ENCODE data around the gene HEY2.
A peak's percentile ranks its signal among the peaks of the same experiment; 100 is the strongest.

The HEY2 gene

GRCh38 chr6:125789576-125790357, 40.3 kb downstream of the HEY2 start (continued):
- TF ChIP-seq, protein P1, sequence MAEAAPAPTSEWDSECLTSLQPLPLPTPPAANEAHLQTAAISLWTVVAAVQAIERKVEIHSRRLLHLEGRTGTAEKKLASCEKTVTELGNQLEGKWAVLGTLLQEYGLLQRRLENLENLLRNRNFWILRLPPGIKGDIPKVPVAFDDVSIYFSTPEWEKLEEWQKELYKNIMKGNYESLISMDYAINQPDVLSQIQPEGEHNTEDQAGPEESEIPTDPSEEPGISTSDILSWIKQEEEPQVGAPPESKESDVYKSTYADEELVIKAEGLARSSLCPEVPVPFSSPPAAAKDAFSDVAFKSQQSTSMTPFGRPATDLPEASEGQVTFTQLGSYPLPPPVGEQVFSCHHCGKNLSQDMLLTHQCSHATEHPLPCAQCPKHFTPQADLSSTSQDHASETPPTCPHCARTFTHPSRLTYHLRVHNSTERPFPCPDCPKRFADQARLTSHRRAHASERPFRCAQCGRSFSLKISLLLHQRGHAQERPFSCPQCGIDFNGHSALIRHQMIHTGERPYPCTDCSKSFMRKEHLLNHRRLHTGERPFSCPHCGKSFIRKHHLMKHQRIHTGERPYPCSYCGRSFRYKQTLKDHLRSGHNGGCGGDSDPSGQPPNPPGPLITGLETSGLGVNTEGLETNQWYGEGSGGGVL (tag by site-specific recombination; IDR thresholded peaks at IDR 0.05): peak; percentile 87
- TF ChIP-seq GLI4 (tag by site-specific recombination; IDR thresholded peaks at IDR 0.05): no peak
- TF ChIP-seq BCL11A (tag by site-specific recombination; IDR thresholded peaks at IDR 0.05; ENCODE audit: low read depth): no peak
- peak; percentile 78 for TF ChIP-seq ZNF558 (tag by site-specific recombination; IDR thresholded peaks at IDR 0.05)
- no peak for TF ChIP-seq ZNF223 (tag by site-specific recombination; IDR thresholded peaks at IDR 0.05)
- TF ChIP-seq SCRT1 (tag by site-specific recombination; IDR thresholded peaks at IDR 0.05; ENCODE audit: borderline replicate concordance): peak; percentile 59
- TF ChIP-seq ZBTB10 (tag by site-specific recombination; IDR thresholded peaks at IDR 0.05): no peak; the same call in 1 of the 2 replicates
- no peak for TF ChIP-seq ZNF175 (tag by site-specific recombination; IDR thresholded peaks at IDR 0.05)
- TF ChIP-seq SALL2 (tag by site-specific recombination; IDR thresholded peaks at IDR 0.05; ENCODE audit: borderline replicate concordance): no peak
- no peak for TF ChIP-seq ZNF529 (tag by site-specific recombination; IDR thresholded peaks at IDR 0.05; ENCODE audit: insufficient replicate concordance)
- TF ChIP-seq ZNF157 (tag by site-specific recombination; IDR thresholded peaks at IDR 0.05): no peak
- no peak for TF ChIP-seq ZNF707 (tag by site-specific recombination; IDR thresholded peaks at IDR 0.05)
- TF ChIP-seq PRDM4 (tag by site-specific recombination; IDR thresholded peaks at IDR 0.05): no peak
- no peak for TF ChIP-seq ZNF837 (tag by site-specific recombination; IDR thresholded peaks at IDR 0.05)
- no peak for TF ChIP-seq ZNF621 (tag by site-specific recombination; IDR thresholded peaks at IDR 0.05)
- no peak for TF ChIP-seq ZNF670 (tag by site-specific recombination; IDR thresholded peaks at IDR 0.05; ENCODE audit: low read depth)
- no peak for TF ChIP-seq ZNF138 (tag by site-specific recombination; IDR thresholded peaks at IDR 0.05; ENCODE audit: borderline replicate concordance)
- no peak for TF ChIP-seq ZNF571 (tag by site-specific recombination; IDR thresholded peaks at IDR 0.05)
- TF ChIP-seq ZNF561 (tag by site-specific recombination; IDR thresholded peaks at IDR 0.05; ENCODE audit: borderline replicate concordance): peak; percentile 67; the same call in 1 of the 2 replicates
- TF ChIP-seq ZNF530 (tag by site-specific recombination; IDR thresholded peaks at IDR 0.05; ENCODE audit: low read depth): no peak
- TF ChIP-seq ZSCAN30 (tag by site-specific recombination; IDR thresholded peaks at IDR 0.05): peak; percentile 64; the same call in 1 of the 2 replicates
- peak; percentile 72 for TF ChIP-seq ZNF24 (tag by site-specific recombination; IDR thresholded peaks at IDR 0.05)
- TF ChIP-seq, protein P2, sequence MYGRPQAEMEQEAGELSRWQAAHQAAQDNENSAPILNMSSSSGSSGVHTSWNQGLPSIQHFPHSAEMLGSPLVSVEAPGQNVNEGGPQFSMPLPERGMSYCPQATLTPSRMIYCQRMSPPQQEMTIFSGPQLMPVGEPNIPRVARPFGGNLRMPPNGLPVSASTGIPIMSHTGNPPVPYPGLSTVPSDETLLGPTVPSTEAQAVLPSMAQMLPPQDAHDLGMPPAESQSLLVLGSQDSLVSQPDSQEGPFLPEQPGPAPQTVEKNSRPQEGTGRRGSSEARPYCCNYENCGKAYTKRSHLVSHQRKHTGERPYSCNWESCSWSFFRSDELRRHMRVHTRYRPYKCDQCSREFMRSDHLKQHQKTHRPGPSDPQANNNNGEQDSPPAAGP (tag by site-specific recombination; IDR thresholded peaks at IDR 0.05): no peak
- no peak for TF ChIP-seq ZNF148 (tag by site-specific recombination; IDR thresholded peaks at IDR 0.05; ENCODE audit: borderline replicate concordance)
- no peak for TF ChIP-seq ZNF585B (tag by site-specific recombination; IDR thresholded peaks at IDR 0.05)
- TF ChIP-seq ZNF16 (tag by site-specific recombination; IDR thresholded peaks at IDR 0.05; ENCODE audit: low read depth): no peak
- no peak; the same call in 1 of the 2 replicates for TF ChIP-seq ZBTB7A (tag by site-specific recombination; IDR thresholded peaks at IDR 0.05; ENCODE audit: low read depth)
- no peak for TF ChIP-seq ZNF19 (tag by site-specific recombination; IDR thresholded peaks at IDR 0.05; ENCODE audit: low read depth)

Measured in HEK293 (cell line).